SH-SY5Y (cell line): ENCODE measurements around the gene KANSL1.

Experiments
- GATA2 ChIP-seq: IDR thresholded peaks from 2 replicates; pipeline ENCODE4 v1.6.1; 2011; ENCODE audit warnings: mild to moderate bottlenecking, low read depth, low read length
- GATA3 ChIP-seq: IDR thresholded peaks from 2 replicates; pipeline ENCODE4 v1.6.1; 2011; ENCODE audit warnings: low read depth, mild to moderate bottlenecking, low read length, moderate library complexity

KANSL1 gene, protein sequence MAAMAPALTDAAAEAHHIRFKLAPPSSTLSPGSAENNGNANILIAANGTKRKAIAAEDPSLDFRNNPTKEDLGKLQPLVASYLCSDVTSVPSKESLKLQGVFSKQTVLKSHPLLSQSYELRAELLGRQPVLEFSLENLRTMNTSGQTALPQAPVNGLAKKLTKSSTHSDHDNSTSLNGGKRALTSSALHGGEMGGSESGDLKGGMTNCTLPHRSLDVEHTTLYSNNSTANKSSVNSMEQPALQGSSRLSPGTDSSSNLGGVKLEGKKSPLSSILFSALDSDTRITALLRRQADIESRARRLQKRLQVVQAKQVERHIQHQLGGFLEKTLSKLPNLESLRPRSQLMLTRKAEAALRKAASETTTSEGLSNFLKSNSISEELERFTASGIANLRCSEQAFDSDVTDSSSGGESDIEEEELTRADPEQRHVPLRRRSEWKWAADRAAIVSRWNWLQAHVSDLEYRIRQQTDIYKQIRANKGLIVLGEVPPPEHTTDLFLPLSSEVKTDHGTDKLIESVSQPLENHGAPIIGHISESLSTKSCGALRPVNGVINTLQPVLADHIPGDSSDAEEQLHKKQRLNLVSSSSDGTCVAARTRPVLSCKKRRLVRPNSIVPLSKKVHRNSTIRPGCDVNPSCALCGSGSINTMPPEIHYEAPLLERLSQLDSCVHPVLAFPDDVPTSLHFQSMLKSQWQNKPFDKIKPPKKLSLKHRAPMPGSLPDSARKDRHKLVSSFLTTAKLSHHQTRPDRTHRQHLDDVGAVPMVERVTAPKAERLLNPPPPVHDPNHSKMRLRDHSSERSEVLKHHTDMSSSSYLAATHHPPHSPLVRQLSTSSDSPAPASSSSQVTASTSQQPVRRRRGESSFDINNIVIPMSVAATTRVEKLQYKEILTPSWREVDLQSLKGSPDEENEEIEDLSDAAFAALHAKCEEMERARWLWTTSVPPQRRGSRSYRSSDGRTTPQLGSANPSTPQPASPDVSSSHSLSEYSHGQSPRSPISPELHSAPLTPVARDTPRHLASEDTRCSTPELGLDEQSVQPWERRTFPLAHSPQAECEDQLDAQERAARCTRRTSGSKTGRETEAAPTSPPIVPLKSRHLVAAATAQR (N-terminal part only)

DNA sequence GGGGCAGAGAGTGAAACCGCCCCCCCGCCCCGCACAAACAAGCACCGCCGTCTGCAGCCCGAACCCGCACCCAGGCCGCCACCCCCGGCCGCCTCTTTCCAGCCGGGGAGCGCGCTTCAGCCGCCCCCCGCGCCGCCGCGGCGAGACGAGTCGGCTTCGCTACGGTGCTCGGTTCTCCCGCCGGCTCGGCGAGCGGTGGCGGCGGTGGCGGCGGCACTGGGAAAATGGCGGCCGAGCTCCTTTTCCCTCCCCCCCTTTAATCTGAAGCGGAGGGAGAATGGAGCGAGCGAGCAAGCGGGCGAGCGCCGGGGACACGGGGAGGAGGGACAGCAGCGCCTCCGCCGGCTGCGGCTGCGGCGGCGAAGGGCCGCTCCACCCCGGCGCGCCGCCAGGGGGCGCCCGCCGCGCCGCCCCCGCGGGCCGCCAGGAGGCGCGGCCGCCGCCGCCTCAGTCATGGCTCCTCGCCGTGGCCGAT is at the start of gene KANSL1:
Gene KANSL1, minus strand, starts transcription at position 279 of the 475 bp plus-strand sequence. CDS start 21,286 bp downstream, outside the sequence.
- TF ChIP-seq GATA2 (peak; percentile 29; the same call in 1 of the 2 replicates), GATA3 (no peak)

DNA sequence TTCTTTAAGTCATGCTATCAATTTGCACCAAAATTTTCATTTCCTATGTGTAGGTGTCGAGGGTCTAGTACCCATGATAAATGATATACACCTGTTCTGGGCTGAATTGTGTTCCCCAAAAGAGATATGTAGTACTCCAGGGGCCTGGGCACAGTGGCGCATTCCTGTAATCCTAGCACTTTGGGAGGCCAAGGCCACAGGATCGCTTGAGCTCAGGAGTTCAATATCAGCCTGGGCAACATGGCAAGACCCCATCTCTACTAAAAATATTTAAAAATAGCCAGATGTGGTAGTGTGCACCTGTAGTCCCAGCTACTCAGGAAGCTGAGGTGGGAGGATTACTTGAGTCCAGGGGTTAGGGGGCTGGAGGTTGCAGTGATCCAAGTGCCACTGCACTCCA is 23.5 kb upstream of the KANSL1 start:
- TF ChIP-seq GATA2 (no peak), GATA3 (no peak)

DNA sequence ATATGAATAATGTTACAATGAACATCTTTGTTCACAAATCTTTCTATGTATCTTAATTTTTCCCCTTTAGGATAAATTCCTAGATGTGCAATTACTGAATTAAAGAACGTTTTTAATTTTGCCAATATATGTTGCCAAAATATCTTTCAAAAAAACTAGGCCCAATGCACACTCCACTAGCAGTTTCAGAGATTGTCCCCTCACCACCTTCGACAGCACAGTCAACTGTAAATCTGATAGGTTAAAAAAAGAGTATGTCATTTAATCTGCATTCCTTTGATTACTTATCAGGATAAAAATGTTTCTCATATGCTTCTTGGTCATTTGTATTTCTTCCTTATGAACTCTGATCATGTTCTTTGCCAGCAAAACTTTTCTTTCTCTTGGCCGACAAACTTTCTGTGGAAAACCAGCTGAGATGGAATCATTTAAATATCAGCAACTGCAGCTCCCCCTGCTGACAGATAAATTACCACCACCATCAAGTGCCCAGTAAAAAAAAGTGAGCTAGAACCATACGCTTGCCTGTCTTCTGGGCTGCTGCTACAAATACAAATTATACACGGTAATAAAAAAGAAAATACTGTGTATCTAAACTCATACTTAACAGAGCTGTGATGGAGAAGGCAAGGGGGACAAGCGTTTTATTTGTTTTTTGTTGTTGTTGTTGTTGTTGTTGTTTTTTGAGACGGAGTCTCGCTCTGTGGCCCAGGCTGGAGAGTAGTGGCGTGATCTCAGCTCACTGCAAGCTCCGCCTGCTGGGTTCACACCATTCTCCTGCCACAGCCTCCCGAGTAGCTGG is 19.6 kb upstream of the KANSL1 start:
- TF ChIP-seq GATA3, result no peak
- TF ChIP-seq GATA2, result no peak

DNA sequence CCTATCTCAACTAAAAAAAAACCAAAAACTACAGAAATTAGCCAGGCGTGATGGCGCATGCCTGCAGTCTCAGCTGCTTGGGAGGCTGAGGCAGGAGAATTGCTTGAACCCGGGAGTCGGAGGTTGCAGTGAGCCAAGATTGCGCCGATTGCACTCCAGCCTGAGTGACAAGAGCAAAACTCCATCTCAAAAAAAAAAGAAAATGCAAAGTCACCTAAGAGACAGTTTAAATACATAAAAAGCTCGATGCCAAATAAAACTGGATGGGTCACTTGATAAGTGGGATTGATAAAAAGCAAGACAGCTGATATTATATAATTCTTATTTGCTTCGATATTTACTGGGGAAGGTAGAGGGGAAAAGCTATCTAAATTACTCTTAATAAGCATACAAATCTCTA is 15.8 kb upstream of the KANSL1 start:
- TF ChIP-seq GATA3 (no peak), GATA2 (no peak)

DNA sequence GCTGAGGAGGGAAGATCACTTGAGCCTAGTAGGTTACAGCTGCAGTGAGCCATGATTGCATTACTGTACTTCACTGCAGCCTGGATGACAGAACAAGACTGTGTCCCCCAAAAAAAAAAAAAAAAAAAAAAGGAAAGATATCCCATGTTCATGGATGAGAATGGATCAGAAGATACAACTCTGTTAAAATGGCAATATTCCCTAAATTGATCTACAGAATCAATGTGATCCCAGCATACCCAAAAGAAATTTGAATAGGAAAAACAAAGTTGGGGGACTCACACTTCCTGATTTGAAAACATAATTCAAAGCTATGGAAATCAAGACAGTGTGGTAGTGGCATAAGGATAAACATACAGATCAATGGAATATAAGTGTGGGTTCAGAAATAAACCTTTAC is 12.7 kb upstream of the KANSL1 start:
- TF ChIP-seq GATA3 (no peak), GATA2 (no peak)

DNA sequence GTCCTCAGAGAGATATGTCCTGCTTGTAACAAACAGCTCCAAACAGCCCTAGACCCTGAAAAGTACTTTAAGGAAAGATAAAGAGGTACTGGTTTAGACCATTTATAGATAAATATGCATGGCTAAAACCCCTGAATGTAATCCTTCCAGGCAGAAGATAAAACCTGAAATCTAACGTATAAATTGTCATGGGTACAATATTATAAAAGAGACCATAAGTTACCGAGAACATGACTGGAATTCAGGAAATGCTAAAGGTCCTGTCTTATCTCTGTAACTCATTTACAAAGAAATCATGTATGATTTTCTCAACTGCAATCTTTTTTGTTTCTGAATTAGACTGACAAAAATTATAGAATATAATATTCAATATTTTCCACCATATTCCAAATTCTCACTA is 9.2 kb upstream of the KANSL1 start:
- TF ChIP-seq GATA2 (no peak), GATA3 (no peak)

DNA sequence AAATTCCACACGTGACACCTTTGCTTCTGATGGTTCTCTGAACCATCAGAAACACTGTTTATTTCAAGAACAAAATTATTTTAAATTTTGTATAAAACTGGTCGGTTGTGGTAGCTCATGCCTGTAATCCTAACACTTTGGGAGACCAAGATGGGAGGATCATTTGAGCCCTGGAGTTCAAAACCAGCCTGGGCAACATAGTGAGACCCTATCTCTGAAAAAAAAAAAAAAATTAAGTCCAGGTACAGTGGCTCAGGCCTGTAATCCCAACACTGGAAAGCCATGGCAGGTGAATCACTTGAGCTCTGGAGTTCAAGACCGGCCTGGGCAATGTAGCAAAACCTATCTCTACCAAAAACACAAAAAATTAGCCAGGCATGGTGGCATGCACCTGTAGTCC is 8.3 kb upstream of the KANSL1 start:
- no peak for TF ChIP-seq GATA3
- TF ChIP-seq GATA2, result no peak

DNA sequence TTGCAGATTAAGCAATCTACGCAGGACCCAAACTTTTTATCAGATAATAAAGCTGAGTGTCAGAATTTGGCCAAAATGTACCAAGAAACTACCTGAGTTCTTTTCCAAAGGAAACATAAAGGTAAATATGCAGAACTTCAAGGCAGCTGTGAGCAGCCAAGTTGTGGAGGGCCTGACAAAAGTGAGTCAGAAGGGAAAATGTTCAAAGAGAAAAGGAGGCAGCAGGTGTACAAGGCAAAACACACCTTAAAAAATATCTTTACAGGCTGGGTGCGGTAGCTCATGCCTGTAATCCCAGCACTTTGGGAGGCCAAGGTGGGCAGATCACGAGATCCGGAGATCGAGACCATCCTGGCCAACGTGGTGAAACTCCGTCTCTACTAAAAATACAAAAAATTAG is 7.0 kb upstream of the KANSL1 start:
- TF ChIP-seq GATA2 (no peak), GATA3 (no peak)

DNA sequence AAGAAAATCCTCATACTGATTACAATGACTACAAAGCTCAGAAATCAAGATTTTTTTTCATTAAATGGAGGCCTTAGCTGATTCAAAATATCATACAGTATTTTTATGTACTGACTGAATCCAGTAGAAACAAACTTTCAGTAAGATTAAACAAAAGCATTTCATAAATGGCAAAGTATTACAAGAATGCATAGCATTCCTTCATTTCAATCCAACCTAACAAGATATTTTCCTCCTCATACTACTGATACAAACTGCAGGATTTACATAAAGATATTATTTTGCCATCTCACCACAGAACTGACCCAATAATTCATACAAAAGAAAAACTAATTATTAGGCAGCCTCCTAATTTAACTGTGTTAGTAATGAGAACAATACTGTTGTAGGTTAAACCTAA is 6.2 kb upstream of the KANSL1 start:
- TF ChIP-seq GATA3 (no peak), GATA2 (no peak)

DNA sequence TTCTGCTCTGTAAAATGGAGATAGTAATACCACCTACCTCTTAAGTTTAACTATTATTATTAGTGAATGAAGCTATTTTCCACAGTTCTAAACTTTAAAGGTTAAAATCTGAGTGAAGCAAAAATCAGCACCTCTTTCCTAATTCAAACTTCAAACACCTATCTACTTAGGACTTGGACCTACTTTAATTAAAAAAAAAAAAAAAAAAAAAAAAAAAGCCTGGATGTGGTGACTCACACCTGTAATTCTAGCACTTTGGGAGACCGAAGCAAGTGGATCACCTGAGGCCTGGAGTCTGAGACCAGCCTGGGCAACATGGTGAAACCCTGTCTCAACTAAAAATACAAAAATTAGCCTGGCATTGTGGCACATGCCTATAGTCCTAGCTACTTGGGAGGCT is 5.0 kb upstream of the KANSL1 start:
- TF ChIP-seq GATA3 (no peak), GATA2 (no peak)

DNA sequence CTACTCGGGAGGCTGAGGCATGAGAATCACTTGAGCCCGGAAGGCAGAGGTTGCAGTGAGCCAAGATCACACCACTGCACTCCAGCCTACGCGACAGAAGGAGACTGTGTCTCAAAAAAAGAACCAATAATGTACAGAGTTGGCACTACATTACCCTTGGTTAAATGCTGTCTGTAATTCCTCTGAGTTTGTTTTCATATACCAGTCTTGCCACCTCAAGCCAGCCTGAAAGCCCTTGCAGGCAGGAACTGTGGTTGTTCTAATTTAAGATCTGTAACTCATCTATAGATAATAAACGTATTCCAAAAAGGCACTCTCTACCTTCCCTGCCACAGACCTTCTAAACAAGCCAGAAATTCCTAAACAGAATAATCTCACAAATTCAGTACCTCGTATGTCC is 4.3 kb upstream of the KANSL1 start:
- no peak for TF ChIP-seq GATA2
- no peak for TF ChIP-seq GATA3

DNA sequence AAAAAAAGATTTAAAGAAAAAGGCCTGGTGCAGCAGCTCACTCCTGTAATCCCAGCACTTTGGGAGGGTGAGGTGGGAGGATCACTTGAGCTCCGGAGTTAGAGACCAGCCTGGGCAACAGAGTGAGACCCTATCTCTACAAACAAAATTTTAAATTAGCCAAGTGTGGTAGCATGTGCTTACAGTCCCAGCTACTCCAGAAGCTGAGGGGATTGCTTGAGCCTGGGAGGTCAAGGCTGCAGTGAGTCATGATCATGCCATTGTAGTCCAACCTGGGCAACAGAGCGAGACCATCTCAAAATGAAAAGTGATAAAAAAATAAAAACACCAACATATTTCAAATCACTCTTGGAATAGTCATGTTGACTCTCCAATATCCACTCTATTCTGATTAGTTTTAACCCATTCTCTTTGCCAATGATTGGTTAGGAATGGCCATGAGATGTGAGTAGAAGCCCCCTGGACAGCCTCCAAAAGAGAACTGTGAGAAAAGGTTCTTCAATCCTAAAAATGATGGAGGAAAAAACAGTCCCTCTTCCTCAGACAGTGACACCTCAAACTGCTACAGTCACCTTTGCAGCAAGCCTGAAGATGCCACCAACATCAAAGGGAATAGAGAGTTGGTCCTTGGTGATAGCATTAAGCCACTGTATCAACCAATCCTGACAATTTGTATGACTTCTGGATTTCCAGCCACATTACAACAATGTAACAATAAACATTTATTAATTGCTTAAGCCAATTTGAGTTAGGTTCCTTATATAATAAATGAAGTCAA is 2.9 kb upstream of the KANSL1 start:
- TF ChIP-seq GATA3 (no peak), GATA2 (no peak)
